Keratinocyte (primary cell): ENCODE results near the gene RPP21.

Experiments used
- CTCF ChIP-seq, 3 experiments: IDR thresholded peaks in 1 of 3; conservative IDR thresholded peaks in 1 of 3; optimal IDR thresholded peaks in 1 of 3; 2 replicates in 2 of 3; 3 replicates in 1 of 3; pipeline versions ENCODE3 to v1.5.1; 2011; ENCODE audit warnings: low read length in 3 of 3, mild to moderate bottlenecking in 3 of 3, moderate library complexity in 2 of 3, control low read depth in 1 of 3, inconsistent platforms in 1 of 3; ENCODE audit not compliant: insufficient read depth in 2 of 3; ENCODE audit errors: extremely low read depth in 1 of 3
- EZH2 ChIP-seq: IDR thresholded peaks from one replicate; pipeline ENCODE4 v1.6.1; 2012; ENCODE audit warnings: inconsistent platforms, mild to moderate bottlenecking, low read length, moderate library complexity

GRCh38 chr6:30363459-30363858 is 18.5 kb downstream of the RPP21 start:
- TF ChIP-seq EZH2 (no peak), CTCF (optimal IDR thresholded peaks at IDR 0.05 in 1 of 3, IDR thresholded peaks at IDR 0.05 in 1 of 3, conservative IDR thresholded peaks at IDR 0.05 in 1 of 3; ENCODE audit: extremely low read depth in 1 of 3, insufficient read depth in 2 of 3, low read length in 3 of 3) (no peak)
